GM12873 (cell line): ENCODE data around the gene FRMPD4.

Experiments used
- TF ChIP-seq, protein P1 (sequence below): IDR thresholded peaks from 2 replicates; pipeline ENCODE4 v1.5.1; 2012; ENCODE audit warnings: low read depth, mild to moderate bottlenecking, moderate library complexity, low read length, control low read depth; ENCODE audit not compliant: insufficient read depth; ENCODE audit errors: missing control alignments

Gene FRMPD4

GRCh38 chrX:12315526-12315925 is 177.3 kb downstream of the FRMPD4 start:
- TF ChIP-seq, protein P1, sequence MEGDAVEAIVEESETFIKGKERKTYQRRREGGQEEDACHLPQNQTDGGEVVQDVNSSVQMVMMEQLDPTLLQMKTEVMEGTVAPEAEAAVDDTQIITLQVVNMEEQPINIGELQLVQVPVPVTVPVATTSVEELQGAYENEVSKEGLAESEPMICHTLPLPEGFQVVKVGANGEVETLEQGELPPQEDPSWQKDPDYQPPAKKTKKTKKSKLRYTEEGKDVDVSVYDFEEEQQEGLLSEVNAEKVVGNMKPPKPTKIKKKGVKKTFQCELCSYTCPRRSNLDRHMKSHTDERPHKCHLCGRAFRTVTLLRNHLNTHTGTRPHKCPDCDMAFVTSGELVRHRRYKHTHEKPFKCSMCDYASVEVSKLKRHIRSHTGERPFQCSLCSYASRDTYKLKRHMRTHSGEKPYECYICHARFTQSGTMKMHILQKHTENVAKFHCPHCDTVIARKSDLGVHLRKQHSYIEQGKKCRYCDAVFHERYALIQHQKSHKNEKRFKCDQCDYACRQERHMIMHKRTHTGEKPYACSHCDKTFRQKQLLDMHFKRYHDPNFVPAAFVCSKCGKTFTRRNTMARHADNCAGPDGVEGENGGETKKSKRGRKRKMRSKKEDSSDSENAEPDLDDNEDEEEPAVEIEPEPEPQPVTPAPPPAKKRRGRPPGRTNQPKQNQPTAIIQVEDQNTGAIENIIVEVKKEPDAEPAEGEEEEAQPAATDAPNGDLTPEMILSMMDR = no peak

DNA sequence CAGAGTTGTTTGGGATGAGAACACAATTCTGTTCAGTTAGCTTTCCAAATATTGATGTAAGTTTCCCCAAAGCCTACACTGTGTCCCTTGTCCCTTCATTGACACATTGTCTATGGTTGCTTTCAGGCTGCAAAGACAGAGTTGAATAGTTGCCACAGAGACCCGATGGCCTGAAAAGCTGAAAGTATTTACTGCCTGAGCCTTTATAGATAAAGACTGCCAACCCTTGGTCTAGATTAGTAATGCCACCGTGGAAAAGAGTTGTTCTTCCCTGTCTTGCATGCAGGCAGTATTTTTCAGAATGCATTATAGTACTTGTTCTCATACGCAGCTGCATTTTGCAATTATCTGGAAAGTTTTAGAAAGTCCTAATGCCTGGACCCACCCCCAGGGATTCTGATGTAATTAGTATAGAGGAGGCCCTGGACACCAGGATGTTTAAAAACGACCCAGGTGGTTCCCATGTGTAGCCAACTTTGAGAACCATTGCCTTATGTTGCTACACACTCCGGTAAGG is 180.8 kb downstream of the FRMPD4 start:
- TF ChIP-seq, protein P1 = no peak

GRCh38 chrX:12319992-12320391 is 181.7 kb downstream of the FRMPD4 start:
- TF ChIP-seq, protein P1 = no peak

GRCh38 chrX:12322031-12322430 is 183.8 kb downstream of the FRMPD4 start:
- TF ChIP-seq, protein P1 = no peak

- TF ChIP-seq, protein P1 = no peak
Observed at GRCh38 chrX:12325171-12325570, 186.9 kb downstream of the FRMPD4 start.

DNA sequence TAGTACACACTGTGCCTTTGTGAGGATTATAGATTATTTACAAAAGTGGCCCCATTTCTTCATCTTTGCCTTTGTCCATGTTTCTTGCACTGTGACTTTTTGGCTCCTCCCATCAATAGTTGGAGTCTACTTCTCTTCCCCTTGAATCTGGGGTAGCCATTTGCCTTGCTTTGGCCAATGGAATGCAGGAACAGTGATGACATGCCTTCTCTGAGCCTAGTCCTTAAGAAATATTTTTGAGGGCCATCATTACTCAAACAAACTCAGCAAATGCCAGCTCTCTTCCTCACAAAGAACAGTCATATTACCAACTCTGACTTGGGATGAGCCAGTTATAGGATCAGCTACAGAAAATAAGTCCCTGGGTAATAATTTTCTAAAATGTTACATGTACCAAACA is 189.6 kb downstream of the FRMPD4 start:
- TF ChIP-seq, protein P1 = no peak

DNA sequence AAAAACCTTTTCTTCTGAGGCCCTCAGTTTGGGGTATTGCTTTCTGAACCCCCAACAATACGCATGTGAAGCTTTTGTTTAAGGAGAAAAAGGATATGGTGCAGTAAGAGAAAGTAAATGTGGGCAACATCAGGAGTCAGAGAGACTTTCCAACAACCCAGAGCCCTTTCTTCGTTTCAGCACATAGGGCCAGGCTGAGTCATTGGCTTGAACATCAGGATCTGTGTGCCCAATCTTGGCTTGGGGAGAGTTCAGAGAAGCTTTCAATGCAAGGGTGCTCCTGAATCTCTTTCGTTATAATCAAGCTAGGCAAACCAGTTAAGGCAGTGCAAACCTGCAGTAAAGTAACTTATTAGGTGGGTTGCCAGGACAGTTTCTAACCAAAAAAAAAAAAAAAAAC is 191.2 kb downstream of the FRMPD4 start:
- TF ChIP-seq, protein P1 = no peak

GRCh38 chrX:12330841-12331240 is 192.6 kb downstream of the FRMPD4 start:
- TF ChIP-seq, protein P1 = no peak
